ENCODE measurements around the gene ZNF300.

DNA sequence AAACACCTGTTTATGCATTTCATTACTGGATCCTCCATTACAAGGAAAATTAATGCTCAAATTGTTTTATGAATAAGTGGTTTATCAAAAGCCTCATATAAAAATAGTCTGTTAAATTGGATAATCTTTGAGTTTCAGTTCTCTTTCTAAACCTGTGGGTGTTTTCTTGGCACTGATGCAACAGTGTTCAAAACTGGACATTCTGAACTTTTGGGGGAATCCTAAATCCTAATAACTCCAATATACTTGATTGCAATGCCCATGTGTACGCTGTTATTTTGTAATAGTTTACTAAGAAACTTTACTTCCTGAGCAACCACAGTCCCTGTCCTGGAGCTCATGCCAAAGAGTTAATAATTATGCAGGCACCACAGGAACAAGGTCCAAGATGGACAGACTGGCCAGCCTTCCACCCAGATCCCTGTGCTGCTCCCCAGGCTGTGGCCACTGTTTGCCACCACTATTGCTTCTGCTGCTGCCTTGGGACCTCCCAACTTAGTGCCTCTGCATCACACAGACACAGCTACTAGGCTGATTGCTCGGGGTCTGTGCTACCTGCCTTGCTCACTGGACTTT, 44.4 kb downstream of the ZNF300 start:
- TF ChIP-seq CTCF (IDR thresholded peaks at IDR 0.05) (no peak), POLR2A (IDR thresholded peaks at IDR 0.05; ENCODE audit: low read depth) (no peak)
